Embryonic facial prominence (tissue), 1 donor: ENCODE measurements around the gene PCSK2.
A peak's percentile ranks its signal among the peaks of the same experiment; 100 is the strongest.
"Not testable (repeated sequence)": the region's sequence is repeated elsewhere in the genome, so short reads cannot be mapped to it uniquely, and the experiment has no call there.

Experiments used
- DNase-seq: peaks from one replicate; pipeline ENCODE4 v3.0.0-alpha.2; 2016; ENCODE audit errors: extremely low spot score

The PCSK2 gene, protein sequence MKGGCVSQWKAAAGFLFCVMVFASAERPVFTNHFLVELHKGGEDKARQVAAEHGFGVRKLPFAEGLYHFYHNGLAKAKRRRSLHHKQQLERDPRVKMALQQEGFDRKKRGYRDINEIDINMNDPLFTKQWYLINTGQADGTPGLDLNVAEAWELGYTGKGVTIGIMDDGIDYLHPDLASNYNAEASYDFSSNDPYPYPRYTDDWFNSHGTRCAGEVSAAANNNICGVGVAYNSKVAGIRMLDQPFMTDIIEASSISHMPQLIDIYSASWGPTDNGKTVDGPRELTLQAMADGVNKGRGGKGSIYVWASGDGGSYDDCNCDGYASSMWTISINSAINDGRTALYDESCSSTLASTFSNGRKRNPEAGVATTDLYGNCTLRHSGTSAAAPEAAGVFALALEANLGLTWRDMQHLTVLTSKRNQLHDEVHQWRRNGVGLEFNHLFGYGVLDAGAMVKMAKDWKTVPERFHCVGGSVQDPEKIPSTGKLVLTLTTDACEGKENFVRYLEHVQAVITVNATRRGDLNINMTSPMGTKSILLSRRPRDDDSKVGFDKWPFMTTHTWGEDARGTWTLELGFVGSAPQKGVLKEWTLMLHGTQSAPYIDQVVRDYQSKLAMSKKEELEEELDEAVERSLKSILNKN

GRCh38 chr20:17226410-17227218, at the start of gene PCSK2:
PCSK2 (plus strand) TSS chr20:17227040; CDS start chr20:17227306, 266 bp downstream.
- peak; percentile 74 for DNase-seq

- no peak for DNase-seq
These were observed 49.5 kb upstream of the PCSK2 start for GRCh38 chr20:17177341-17177740.

DNA sequence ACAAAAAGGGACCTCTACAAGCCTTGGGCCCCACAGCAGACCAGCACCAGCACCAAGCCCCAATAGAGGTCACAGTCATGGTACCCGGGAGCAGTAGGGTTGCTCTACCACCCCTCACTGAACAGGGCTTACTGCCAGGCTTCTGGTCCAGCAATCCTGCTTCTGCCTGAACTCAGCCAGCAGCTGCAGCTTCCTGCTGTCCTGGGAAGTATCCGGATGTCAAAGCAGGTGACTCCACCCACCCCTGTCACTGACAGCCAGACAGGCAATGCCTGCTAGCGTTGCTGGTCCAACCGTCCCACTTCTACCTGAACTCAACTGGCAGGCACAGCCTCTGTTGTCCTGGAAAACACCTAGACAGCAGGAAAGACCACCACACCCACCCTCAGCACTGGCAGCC, 47.0 kb upstream of the PCSK2 start:
- no peak for DNase-seq

DNA sequence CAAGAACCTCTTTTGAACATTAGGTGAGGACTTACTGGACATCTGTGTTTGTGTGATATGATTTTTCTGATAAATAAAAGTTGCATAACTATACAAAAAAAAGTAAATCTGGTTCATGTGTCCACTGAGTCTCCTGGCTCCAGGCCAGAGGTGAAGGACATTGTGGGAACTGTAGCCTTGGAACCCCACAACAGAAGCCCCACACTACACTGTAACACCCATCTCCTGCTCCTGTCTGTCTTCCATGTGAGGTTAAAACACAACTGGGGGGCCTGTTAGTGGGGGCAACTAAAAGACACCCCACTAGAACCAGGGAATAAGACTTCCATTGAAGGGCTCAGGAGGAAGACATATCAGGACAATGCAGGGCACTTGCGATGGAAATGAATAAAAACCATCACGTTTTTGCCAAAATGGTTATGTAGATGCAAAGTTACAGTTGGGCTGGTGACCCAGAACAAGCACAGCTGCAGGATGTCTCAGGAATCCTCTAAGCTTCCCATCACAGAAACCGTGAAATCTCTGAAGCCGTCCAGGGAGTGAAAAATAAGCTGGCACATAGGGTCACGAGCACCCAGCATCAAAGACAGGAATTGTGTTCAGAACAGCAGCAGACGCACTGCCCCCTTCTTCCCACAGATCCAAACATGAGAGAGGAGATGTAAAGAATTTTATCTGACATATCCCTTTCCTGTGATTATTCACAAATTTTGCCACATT, 36.7 kb upstream of the PCSK2 start:
- no peak for DNase-seq

- no peak for DNase-seq
These were observed 29.8 kb upstream of the PCSK2 start for GRCh38 chr20:17197041-17197440.

DNA sequence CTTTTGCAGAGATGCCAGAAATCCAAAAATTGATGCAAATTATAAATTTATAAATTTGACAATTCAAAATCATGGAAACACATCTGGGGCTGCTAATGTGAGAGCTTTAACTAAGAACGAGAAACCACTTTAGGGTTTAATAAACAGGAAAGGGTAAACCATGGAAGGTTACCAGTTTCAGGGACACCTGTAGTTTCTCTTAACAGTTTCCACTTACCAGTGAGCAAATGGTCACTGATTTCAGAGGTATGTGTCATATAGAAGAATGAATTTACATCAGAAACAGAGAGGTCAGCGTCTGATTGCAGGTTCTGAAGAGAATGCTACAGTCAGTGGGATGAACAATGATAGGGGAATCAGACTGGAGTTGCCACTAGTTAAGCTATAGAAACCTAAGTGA, 24.8 kb upstream of the PCSK2 start:
- DNase-seq: no peak

DNA sequence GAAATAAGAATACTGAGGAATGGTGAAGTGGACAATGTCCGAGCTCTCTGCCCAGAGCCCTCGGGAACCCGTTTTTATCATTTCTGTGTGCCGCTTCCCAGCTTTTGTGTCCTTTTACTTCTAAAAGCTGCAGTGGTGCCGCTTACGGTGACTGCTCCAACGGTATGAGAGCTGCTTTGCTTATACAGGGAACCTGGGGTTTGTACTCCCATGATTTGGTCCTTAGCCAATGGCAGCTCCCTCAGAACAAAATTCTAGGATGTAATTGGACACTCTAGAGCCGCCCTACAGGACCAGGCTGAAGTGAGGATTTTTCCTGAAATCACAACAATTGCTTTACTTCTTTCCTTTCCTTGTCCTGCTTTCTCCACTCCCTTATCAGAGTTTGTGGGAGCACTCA, 24.2 kb upstream of the PCSK2 start:
- no peak for DNase-seq

DNA sequence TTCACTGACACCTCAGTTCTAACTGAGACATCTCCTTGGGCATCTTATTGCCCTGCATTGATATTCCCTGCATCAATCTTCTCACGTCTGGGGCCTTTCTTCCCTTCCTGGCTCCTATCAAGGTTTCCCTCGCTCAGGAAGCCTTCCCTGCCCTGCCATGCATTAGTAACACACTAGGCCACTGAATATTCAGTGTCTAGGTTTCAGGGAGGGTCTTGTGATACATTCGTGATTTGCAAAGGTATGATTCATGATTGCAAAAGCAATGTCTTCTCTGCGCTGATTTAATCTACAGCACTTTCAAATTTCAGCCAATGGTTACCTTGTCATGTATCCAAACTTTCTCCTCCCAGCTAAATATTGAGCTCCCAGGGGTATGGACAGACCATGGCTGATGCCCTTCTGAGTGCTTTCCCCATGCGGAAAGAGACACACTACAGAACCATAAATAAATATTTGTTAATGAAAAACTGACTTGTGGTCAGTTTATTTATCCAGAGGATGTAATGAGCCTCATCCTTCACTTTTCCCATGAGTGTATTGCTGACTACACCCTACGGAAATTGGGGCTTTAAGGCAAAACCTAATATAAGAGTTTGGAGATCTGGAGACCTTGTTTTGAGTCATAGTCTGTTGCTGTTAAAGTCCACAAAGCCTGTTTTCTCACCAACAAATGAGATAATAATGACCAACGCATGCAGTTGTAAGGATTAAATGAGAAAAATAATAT, 21.6 kb upstream of the PCSK2 start:
- DNase-seq: no peak

DNA sequence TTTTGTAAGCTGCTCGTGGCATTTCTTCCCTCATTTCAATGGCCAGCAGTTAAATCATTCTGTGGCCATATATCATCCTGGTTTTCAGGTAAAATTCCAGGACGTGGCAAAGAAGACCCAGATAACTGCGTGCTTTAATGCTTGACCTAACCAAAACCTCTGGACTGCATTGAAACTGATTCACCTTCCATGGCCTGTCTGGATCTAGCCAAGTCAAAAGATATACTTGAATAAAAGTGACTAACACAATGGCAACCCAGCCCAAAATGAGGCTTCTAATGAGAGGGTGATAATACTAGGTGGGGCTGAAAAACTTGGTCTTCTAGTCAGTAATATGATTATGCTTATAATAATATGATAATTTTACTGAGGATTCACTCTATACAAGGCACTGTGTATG, 16.5 kb upstream of the PCSK2 start:
- DNase-seq: no peak

- DNase-seq: no peak
These were observed 15.9 kb upstream of the PCSK2 start for GRCh38 chr20:17210983-17211382.

DNA sequence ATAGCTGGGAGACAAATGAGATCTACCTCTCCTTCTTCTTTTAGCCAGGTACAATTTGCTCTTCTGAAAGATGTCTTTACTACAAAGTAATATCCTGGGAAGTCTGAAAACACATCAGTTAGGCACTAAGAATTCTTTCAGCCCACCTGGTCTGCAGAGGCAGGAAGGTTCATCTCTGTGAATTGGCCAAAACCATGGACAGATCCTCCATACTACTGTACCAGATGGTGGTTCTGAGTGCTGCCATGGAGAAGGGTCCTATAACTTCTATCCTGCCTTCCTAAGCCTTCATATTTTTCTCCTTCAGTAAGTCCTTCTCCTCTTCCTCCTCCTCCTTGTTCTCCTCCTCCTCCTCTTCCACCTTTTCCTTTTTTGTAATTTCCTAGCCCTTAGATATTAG, 11.7 kb upstream of the PCSK2 start:
- DNase-seq: no peak

DNA sequence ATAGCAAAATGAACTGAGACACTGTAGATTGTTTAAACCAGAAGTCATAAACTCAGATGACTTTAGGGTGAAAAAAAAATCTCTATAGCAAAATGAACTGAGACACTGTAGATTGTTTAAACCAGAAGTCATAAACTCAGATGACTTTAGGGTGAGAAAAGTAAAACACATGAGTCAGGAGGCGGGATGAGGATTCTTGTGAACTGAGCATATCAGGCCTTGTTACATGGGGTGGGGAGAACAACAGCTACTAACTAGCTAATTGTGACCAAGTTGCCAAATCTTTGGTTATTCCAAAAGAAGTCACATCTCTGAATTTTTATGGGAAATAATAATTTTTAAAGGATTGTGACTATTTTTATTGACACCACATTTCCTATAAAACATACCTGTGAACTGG, 7.0 kb upstream of the PCSK2 start:
- not testable (repeated sequence) for DNase-seq

- no peak for DNase-seq
These were observed 3.3 kb upstream of the PCSK2 start for GRCh38 chr20:17223553-17223952.

GRCh38 chr20:17225851-17226409, 910 bp upstream of the PCSK2 start:
- no peak for DNase-seq

- no peak for DNase-seq
These were observed 357 bp downstream of the PCSK2 start for GRCh38 chr20:17227219-17227575.

DNA sequence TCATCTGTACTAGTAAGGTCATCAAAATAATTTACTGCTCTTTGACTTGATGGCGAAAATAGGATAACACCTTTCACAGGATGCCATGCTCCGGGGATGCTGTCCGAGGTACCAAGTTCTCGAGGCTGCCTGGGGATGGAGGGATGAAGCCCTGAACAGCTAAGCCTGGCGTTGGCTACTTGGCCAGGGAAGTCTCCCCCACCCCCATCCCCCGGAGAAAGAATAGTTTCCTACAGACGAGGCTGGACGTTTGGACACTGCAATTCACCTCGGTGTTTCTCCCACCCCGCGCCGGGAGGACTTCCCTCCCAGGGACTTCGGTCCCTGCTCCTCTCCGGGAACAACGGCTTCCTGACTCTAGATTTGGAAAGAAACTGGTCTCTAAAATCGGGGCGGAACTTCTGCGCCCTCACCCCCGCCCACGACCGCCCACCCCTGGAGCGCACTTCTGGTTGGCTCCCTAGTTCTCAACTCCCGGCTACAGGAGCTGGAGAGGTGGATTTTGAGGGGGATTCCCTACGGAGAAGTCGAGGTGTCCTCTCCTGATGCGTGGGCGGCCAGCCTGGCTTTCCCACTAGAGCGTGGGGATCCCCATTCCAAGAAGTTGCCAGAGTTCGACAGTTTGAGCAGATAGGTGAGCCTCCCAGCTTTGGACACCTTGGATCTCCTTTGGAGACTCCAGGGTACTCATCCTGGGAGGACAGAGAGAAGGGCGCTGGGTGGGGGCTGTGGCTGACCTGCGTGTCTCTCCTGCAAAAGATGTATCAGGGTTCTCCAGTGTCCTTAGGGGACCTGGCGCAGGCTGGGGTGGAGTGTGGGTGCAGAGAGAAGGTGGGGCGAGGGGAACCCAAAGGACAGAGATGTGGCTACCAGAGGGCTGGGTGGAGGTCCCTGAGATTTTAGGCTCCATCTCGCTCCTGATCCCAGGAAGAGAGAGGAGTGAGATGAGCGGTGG, 1.1 kb downstream of the PCSK2 start:
- DNase-seq: no peak

DNA sequence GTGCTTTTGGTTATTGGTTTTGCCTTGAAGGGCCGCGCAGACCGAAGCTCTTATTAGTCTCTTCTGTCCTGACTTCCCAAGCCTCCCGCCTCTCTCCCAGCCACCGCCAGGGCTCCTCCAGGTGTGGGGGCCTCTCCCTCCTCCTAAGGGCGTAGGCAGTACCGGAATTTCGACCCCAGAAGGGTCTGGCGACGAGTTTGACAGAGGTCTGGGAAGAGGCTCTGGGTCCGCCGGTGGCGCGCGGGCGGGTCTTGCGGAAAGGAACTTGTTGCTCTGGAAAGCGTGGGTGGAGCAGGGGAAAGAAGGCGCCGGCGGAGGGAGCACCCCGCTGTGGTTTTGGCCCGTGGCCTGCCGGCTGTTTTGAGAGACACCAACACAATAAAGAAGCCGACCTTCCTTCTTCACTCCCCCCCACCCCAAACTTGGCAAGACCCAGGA, 1.8 kb downstream of the PCSK2 start:
- DNase-seq: no peak

DNA sequence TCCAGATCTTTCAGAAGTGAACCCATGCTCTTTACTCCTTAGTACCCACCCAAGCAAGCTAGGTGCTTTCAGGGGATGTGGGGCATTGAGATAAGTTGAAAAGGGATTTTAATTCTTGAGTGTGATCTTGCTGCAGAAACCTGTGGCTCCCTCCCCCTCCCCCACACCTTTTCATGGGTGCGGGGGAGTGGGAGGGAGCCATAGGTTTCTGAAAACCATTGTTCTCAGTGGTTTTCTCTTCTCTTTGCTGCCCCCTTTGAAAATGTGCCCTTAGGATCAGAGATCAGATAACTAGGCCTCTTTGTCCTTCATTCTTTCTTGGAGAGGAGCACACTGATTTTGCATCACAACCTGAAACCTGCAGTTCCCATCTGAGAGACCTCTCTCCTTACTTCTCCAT, 2.4 kb downstream of the PCSK2 start:
- DNase-seq: no peak

DNA sequence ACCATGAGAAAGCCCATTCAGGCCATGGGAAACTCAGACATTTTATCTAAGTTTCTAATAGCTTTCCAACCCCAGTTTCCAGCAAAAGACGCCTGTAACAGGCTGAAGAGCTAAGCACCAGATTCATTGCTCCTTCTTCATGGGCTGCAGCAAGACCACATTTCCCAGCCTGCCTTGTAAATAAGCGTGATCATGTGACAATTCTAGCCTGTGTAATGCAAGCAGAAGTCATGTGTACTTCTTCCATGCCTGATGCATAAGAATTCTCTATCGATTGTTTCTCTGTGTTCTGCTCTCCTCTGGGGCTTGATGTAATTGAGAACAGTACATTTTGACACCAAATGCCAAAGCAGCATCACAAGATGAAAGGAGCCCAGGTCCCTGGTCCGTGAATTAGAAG, 6.8 kb downstream of the PCSK2 start:
- DNase-seq: no peak

DNA sequence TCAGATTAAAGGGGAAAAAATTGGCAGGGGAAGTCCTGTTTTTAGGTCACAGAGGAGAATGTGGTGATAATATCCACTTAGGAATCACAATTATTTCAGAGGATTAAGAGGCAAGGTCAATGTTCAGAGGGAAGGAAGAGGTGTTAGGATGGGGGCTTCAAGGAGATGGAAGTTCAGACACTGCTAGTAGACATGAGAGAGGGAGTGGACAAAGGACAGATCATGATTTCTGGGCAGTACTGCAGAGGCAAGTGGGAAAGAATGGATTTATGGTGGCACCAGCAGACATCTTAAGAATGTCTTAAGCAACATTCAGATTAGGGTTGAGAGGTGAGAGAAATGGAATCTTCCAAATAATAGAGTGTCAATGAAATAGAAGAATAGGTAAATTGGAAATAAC, 9.9 kb downstream of the PCSK2 start:
- DNase-seq: no peak
